Endothelial cell of hepatic sinusoid (primary cell): Measurements from ENCODE around the gene LONRF3.

ENCODE experiments used
- in situ Hi-C: cut with HindIII; loops from 2 replicates; pipeline ENCODE4 v1.10.0; 2017; ENCODE audit warnings: low sequenced_read_pairs

LONRF3 gene

DNA sequence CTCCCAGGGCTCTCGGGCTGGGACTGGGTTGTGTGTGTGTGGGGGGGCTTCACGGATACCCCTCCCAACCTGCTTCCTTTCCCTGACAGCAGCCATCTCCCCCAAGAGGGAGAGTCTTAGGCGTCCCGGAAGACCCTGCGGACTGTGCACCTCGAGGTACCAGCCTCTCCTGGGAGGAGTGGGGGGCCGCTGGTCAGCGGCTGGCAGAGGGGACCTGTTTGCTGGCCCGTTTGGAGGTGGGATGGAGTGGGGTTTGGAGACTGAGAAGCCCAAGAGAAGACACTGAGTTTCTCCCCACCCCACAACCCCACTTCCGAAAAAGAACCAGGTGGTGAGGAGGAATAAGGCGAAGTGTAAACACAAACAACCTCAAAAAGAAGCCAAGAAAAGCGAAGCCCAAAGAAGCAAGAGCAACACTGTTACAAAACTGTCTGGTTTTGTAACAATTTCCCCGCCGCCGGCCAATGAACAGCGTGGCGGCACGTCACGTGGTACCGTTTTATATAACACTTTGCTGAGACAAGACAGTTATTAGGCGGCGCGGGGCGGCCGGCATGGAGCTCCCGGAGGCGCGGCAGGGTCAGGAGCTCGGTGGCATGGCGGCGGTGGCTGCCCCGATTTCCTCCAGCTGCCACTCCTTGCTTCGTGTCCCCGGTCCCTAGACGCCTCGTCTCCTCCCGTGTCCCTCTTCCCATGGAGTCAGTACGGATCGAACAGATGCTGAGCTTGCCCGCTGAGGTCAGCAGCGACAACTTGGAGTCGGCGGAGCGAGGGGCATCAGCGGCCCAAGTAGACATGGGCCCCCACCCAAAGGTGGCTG, at the start of gene LONRF3:
TSS of gene LONRF3 (plus strand) at position 531 of the 820 bp plus-strand sequence. CDS start at position 694, 163 bp downstream.
- in situ Hi-C loops, result no loop called here

DNA sequence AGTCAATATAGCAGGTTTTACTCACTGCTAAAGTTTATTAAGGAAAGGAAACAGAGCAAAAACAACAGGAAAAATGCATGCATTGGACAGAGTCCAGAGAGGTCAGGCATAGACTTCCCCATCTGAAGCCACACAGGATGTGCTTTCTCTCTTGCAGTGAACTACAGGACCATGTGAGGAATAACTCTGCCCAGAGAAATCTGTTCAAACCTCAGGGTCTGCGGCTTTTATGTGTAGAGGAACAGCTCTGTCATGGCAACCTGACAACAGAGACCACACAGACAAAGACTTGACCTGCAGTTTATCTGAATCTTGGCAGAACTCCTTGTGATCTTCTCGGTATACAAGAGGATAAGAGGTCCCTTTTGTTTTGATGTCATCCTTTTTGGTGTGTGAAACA, 46.3 kb upstream of the LONRF3 start:
- in situ Hi-C loops, result no loop called here

DNA sequence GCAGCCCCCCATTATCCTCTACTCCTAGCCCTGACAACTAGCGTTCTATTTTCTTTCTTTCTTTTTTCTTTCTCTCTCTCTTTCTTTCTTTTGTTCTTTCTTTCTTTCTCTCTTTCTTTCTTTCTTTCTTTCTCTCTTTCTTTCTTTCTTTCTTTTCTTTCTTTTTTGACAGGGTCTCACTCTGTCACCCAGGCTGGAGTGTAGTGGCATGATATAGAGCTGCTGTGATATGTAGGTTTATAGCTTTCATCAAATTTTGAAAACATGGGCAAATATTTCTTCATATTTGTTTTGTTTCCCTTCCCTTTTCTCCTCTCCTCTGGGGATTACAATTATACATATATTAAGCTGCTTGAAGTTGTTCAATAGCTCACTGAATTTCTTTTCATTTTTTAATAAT, 39.1 kb upstream of the LONRF3 start:
- in situ Hi-C loops, result no loop called here

DNA sequence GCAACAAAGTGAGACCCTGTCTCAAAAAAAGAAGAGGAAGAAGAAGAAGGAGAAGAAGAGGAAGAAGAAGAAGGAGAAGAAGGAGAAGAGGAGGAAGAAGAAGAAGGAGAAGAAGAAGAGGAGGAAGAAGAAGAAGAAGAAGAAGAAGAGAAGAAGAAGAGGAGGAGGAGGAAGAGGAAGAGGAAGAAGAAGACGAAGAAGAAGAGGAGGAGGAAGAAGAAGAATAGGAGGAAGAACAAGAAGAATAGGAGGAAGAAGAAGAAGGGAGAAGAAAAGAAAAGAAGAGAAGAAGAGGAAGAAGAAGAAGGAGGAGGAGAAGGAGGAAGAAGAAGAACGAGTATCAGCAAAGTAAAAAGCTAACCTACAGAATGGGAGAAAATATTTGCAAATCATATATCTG, 33.3 kb upstream of the LONRF3 start:
- in situ Hi-C loops, result no loop called here

DNA sequence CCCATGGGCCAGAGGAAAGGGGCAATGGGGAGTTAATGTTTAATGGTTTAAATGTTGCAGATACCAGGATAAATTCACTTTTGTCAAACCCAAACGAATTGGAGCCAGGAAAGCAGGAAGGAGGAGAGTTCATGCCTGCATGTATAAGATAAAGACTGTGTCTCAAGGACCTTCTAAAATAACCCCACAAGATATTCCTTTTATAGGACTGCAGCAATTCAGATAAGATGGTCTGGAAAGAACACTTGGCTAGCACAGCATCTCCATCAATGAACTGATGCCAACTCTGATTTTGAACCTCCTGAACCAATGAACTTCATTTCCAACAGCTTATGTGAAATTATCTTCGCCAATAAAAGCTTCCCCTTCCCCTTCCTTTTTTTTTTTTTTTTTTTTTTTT, 31.3 kb upstream of the LONRF3 start:
- in situ Hi-C loops, result no loop called here

DNA sequence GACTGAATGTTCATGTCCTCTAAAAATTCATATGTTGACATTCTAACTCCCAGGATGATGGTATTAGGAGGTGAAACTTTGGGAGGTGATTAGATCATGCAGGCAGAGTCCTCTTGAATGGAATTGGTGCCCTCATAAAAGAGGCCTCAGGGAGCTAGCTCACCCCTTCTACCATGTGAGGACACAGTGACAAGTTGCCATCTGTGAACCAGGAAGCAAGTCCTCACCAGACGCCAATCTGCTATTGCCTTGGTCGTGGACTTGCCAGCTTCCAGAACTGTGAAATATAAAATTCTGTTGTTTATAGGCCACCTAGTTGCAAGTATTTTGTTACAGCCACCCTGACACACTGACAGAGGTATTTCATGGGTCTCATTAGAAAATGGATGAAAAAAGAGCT, 28.5 kb upstream of the LONRF3 start:
- in situ Hi-C loops, result no loop called here

DNA sequence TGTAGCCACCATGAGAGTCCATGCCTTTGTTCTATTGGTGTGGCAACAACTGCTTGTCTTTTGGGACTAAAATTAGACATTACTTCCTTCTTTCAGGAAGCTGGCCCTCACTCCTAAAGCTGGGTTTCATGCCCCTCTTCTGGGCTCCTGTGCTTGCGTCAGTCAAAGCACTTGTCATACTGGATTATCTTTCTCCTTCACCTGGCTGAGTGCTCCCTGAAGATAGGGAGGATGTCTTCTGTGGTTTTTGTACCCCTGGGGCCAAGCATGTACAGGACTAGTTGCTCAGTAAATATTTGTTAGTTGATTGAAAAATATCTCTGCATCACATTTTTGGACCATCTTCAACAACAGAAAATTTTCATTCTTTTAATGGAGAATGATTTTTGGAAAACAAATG, 26.1 kb upstream of the LONRF3 start:
- in situ Hi-C loops, result no loop called here

DNA sequence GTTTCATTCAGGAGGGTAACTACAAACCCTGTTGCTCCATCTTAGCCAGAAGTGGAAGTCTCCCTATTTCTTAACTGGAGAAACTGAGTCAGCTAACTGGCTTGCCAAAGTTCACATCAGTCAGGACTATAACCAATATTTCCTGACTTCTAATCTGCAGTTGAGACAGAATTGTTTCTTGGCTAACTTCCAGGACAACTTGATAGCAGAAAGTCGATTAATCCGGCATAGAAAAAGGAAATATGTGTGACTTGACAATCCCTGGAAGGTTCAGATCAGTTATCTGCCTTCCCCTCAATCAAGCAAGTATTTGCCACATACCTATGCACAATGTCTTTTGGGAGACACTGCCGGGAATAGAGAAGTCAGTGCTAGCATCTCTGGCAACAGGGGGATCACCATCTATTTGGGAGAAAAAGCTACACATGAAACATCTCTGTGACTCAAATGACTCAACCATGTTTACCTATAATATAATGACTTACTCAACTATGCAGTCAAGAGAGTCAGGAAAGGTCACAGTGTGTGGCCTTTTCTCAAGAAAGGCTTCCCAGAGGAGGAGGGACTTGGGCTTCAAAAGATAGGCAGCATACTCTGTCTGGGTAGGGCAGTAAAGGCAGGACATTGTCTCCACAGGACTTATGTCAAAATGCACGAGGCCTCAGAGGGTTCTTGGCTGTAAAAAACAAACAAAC, 12.4 kb upstream of the LONRF3 start:
- in situ Hi-C loops, result no loop called here

DNA sequence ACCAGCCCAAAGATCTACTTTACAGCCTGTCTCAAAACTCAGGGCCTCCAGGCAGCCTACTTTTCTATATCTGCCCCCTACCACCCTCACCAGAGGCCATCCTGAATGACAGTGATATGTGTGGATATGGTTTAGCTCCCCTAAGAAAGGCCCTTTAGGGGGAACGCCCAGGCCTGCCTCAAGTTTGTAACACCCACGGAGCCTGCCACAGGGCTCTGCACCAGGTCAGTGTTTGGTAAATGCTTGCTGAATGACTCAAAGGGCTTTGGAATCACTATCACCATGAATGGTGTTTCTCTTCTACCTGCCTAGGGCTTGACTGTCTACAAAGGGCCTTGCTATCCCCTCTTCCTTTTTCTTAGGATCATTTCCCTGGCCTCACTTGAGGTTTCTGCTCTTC, 11.3 kb upstream of the LONRF3 start:
- in situ Hi-C loops, result no loop called here

DNA sequence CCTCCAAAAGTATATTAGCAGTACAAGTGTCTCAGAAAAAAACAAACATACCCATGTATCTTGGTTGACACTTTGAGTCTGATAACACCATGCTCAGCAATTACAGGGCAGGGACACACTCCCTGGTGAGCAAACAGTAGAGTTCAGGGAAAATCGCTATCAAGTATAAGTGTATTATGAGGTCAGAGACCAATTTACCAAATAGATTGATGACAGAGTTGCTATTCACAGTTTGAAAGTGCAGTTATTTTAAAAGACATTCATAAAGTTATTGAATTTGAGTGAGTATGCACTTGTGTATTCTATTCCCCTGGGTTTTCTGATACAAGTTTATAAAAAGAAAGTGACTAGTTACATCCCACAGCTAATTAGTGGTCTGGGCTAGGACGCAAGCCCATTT, 10.2 kb upstream of the LONRF3 start:
- in situ Hi-C loops, result no loop called here

DNA sequence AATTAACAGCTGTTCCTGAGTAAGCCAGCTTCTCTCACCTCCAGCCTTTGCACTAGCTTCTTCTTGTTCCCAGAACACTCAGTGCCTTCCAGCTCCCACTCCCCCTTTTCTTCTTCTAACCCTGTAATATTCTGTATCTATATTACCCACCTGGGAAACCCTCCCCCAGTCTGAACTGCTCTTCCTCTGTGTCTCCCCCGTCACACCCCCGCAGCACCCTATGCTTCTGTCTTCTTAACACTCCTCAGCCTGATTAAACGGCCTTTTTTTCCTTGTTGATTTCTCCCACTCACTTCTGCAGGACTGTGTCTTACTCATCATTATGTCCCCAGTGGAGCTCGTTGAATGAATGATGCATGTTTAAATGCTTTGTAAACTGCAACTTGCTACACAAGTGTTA, 9.0 kb upstream of the LONRF3 start:
- in situ Hi-C loops, result no loop called here

DNA sequence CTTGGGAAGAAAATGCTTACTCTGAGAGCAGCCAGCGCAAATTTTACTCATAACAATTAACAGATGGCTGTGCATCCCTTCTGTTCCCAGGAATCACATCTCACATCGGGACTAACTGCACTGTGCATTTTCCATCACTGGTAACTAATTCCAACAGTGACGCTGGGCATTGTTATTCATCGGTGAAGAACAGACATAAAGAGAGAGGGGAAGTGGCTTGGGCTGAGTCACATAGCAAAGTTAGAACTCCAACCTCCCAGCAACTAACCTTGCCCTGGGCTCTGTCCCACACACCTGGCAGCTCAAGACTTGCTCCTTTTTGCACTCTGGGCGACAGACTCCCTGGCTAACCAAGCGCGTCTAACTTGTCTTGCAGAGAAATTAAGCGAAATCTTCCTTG, 6.4 kb upstream of the LONRF3 start:
- in situ Hi-C loops, result no loop called here

DNA sequence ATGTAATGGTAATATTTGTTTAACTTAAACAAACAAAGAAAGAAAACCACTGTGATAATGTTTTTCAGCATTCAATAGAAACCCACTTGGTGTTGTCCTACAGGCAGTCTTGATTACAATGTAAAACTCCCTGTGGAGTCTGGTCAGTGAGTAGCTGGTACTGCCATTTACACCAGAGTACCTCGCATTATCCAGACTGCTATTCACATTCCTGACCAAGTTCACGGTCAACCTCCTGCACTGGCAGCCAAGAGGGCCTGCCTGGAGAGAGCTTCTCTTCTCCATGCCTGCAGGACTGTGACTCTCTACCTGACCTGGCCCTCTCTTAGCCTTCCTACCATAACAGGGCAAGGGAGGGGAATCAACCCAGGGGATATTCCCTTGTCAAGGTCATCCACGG, 2.9 kb upstream of the LONRF3 start:
- in situ Hi-C loops, result no loop called here

DNA sequence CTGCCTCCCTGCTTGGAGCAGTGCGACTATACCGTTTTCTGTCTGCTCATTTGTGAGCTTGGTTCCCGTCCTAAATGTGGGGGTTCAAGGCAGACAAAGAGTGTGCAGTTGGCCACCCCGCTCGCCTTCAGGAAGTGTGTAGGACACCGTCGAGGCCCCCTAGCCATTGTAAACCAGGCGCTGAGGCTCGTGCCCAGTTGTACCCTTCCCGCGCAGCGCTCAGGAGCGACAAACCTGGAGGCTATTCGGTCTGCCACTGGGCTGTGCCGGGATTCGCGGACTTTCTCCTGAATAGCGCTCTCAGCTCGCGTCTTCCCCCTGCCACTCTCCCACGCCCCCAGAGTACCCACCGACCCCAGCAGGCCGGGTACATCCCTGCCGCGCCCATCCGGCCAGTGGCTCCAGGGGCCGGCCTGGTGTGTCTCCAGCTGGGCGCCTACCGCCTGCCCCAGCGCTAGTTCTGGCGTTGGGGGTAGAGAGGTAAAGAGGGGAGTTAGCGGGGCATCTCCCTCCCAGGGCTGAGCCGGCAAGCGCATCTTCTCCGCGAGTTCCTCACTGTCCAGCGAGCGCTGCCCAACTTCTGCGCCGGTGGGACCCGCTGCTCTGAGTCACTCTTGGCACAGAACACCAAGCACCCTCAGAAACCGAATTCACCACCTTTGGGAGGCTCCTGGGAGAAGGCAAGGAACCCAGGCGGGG, 880 bp upstream of the LONRF3 start:
- in situ Hi-C loops, result no loop called here

DNA sequence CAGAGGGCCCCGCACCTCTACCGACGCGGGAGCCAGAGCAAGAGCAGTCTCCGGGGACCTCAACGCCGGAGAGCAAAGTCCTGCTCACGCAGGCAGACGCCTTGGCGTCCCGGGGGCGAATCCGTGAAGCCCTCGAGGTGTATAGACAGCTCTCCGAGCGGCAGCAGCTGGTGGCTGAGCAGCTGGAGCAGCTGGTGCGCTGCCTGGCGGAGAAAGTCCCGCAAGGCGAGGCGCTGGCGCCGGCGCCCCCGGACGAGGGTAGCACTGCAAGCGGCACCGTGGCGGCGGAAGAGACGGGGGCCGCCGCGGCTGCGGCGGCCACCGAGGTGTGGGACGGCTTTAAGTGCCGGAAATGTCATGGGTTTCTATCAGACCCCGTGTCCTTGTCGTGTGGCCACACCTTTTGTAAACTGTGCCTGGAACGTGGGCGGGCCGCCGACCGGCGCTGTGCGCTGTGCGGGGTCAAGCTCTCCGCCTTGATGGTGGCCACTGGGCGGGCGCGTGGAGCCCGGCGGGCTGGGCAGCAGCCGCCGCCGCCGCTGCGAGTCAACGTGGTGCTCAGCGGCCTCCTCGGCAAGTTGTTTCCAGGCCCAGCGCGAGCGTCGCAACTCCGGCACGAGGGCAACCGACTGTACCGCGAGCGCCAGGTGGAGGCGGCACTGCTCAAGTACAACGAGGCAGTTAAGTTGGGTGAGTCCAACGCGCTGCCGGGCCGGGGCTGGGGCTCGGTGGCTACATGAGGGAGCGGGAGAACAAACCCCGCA, 672 bp downstream of the LONRF3 start:
- in situ Hi-C loops, result no loop called here

DNA sequence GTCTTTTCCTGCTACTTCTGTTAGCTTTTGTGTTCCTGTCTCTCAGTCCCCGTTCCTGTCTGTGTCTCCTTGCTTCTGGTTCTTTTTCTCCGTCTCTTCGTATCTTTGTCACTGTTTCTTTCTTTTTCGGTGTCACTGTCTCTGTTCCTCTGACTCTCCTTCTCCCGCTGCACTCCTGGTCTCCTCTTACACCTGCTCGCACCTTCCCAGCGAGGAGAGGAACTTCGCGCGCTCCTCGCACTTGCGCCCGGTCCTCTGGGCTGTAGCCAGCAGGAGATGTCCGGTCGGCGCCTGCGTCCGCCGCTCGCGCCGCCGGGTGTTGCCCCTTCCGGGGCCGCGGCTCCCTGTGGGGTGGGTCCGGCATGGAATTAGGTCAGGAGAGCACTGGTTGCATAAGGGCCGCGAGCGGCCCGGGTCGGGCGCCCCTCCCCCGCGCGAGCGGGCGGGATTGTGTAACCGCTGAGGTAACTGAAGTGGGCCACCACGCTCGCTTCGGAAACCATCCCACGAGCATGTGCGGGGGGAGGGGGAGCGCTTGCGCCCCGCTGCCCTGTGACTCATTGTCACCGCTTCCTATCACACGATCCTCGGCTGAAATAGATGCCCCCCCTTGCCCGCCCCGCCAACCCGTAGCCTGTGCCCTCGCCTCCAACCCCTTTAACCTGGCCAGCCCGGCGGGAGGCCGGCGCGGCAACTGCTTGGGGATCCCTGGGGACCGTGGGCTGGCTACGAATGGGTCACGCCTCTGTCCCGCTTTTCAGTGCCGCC, 1.6 kb downstream of the LONRF3 start:
- in situ Hi-C loops, result no loop called here

DNA sequence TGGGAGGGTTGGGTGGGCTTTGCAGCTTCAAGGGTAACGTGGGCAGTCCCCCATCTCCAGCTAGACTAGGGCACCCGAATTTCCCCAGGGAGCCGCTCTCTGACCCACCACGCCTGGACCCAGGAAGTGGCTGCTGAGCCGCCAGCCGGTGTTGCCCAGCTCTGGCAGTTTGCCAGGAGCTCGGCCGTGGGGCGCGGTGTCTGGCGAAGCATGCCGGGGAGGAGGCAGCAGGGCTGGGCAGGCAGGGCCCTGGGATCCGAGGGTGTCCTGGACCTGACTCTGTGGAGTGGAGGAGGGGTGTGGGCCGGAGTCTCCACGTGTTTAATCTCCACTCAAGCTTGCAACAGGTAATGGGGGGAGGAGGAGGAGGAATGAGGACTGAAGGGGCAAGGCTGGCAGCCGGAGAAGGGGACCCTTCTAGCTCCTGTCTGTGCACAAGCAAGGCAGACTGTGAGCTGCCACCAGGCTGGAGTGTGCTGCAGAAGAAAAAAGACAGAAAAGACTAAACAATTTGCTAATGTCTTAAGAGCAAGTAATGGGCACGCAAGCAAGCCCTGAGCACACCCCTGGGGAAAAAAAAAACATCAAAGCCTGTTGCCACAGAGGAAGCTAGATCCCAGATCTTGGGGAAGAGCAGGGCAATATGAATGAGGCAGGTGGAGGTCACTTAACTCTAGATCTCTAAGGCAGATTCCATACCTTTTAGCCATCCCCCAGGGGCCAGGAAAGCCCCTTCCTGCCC, 2.4 kb downstream of the LONRF3 start:
- in situ Hi-C loops, result no loop called here

DNA sequence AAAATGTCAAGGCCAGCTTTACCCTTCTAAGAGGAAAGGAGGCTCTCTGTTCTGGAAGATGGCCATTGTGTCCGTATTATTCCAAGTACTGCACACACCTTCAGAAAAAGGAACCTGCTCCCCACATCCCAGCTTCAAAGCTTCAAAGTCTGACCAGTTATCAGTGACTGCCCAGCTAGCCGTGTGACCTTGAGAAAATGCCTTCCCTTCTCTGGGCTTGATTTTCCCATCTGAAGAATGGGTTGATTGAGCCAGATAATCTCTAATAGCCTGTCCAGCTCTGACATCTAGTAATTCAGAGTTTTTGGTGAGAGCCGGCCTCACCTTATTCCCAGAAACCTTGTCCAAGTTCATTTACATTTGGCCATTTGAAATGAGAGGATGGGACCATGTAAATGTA, 3.0 kb downstream of the LONRF3 start:
- in situ Hi-C loops, result no loop called here

DNA sequence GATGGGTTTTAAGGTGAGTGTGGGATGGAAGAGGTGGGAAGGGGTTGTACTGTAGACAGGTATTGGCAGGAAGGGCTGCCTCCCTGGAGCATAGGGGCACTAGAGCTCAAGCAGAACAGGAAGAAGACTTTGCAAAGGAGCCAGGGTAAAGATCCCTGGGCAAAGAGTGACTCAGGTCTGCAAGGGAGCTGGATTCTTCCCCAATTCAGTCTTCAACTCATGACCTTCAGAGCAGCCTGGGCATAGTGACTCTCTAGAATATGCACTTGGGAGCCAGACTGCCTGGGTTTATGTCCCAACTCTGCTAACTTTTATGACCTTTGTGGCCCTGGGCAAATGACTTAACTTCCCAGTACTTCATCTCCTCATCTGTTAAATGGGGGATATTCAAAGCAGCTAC, 4.0 kb downstream of the LONRF3 start:
- in situ Hi-C loops, result no loop called here

DNA sequence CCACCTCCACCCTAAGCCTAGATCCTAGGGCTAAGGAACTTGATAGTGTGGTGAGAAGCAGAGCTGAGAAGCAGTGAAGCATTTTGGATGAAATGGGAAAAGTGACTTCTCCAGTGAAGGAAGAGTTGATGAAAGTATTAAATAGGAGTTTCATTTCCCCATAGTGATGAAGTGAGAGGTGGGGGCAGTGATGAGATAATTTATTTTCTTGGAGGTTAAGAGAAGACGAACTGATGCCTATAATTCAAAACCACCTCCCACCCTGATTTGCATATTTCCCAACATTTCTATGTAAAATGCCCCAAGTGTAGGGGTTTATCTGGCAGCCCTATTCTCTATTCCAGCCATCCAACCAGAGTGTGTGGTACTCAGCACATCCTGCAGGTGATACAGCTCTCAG, 6.3 kb downstream of the LONRF3 start:
- in situ Hi-C loops, result no loop called here
